ENCODE data around the gene MORN1. TPM values are rescaled to one million over a fixed set of nuclear protein-coding genes. Genes with fewer than 3 reads are reported as not detected.

MORN1 gene
- polyA plus RNA-seq, 1 of the 3 experiments (the other 2 are of a cell fraction): 16.3 TPM

- 48% methylated on average over 11 of the region's 15 CpGs for WGBS (ENCODE audit: low lambda C conversion rate)
- TF ChIP-seq MEF2A (IDR thresholded peaks at IDR 0.05; ENCODE audit: borderline replicate concordance, low read depth): no peak
- TF ChIP-seq NRF1 (IDR thresholded peaks at IDR 0.05; ENCODE audit: low read depth, low read length): no peak
- TF ChIP-seq, protein P1, sequence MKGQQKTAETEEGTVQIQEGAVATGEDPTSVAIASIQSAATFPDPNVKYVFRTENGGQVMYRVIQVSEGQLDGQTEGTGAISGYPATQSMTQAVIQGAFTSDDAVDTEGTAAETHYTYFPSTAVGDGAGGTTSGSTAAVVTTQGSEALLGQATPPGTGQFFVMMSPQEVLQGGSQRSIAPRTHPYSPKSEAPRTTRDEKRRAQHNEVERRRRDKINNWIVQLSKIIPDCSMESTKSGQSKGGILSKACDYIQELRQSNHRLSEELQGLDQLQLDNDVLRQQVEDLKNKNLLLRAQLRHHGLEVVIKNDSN (IDR thresholded peaks at IDR 0.05; ENCODE audit: borderline replicate concordance, low read depth): no peak
- TF ChIP-seq EZH2phosphoT487 (IDR thresholded peaks at IDR 0.05; ENCODE audit: borderline replicate concordance, low read depth): no peak
- TF ChIP-seq CHD2 (IDR thresholded peaks at IDR 0.05; ENCODE audit: low read length, partially characterized antibody): no peak
- no peak for TF ChIP-seq ELF1 (IDR thresholded peaks at IDR 0.05)
- TF ChIP-seq SMC3 (IDR thresholded peaks at IDR 0.05; ENCODE audit: low read depth, low read length): no peak
- TF ChIP-seq EP300 (IDR thresholded peaks at IDR 0.05; ENCODE audit: borderline replicate concordance in 1 of 2, low read depth in 1 of 2, low read length in 1 of 2): no peak
- TF ChIP-seq, protein P2, sequence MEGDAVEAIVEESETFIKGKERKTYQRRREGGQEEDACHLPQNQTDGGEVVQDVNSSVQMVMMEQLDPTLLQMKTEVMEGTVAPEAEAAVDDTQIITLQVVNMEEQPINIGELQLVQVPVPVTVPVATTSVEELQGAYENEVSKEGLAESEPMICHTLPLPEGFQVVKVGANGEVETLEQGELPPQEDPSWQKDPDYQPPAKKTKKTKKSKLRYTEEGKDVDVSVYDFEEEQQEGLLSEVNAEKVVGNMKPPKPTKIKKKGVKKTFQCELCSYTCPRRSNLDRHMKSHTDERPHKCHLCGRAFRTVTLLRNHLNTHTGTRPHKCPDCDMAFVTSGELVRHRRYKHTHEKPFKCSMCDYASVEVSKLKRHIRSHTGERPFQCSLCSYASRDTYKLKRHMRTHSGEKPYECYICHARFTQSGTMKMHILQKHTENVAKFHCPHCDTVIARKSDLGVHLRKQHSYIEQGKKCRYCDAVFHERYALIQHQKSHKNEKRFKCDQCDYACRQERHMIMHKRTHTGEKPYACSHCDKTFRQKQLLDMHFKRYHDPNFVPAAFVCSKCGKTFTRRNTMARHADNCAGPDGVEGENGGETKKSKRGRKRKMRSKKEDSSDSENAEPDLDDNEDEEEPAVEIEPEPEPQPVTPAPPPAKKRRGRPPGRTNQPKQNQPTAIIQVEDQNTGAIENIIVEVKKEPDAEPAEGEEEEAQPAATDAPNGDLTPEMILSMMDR (IDR thresholded peaks at IDR 0.05): no peak
- no peak for TF ChIP-seq JUND (IDR thresholded peaks at IDR 0.05)
- no peak for TF ChIP-seq GABPA (IDR thresholded peaks at IDR 0.05; ENCODE audit: low read depth)
- TF ChIP-seq TCF12 (IDR thresholded peaks at IDR 0.05): no peak
- no peak for TF ChIP-seq FOSL2 (IDR thresholded peaks at IDR 0.05; ENCODE audit: borderline replicate concordance, low read depth)
- no peak for TF ChIP-seq IRF3 (IDR thresholded peaks at IDR 0.05; ENCODE audit: low read depth, low read length)
- TF ChIP-seq RFX5 (IDR thresholded peaks at IDR 0.05; ENCODE audit: low read length): no peak
- TF ChIP-seq RAD21 (IDR thresholded peaks at IDR 0.05; ENCODE audit: low read length): no peak
- TF ChIP-seq, protein P3, sequence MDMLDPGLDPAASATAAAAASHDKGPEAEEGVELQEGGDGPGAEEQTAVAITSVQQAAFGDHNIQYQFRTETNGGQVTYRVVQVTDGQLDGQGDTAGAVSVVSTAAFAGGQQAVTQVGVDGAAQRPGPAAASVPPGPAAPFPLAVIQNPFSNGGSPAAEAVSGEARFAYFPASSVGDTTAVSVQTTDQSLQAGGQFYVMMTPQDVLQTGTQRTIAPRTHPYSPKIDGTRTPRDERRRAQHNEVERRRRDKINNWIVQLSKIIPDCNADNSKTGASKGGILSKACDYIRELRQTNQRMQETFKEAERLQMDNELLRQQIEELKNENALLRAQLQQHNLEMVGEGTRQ (IDR thresholded peaks at IDR 0.05; ENCODE audit: borderline replicate concordance, low read depth, low read length): no peak
- Histone ChIP-seq H3K79me2 (ENCODE audit: insufficient read depth) (no peaks in the 10 kb centered on the region), H4K20me1 (ENCODE audit: insufficient read depth) (no peaks in the 10 kb centered on the region), H3K4me3 (ENCODE audit: low read depth in 2 of 2, low read length in 1 of 2) (no peak overlapping the region), H3K36me3 (replicated peaks in 1 of 2; ENCODE audit: control insufficient read depth in 1 of 2, insufficient read depth in 2 of 2, low read length in 1 of 2) (no peaks in the 10 kb centered on the region), H3K9me3 (no peaks in the 10 kb centered on the region), H3K4me2 (no peak overlapping the region), H2AFZ (ENCODE audit: low read depth) (no peak overlapping the region), H3K4me1 (ENCODE audit: control insufficient read depth in 1 of 2, insufficient read depth in 2 of 2, low read depth in 1 of 2, low read length in 1 of 2) (no peaks in the 10 kb centered on the region), H3K27ac (ENCODE audit: low read depth in 2 of 2, low read length in 1 of 2) (no peak overlapping the region), H3K9ac (no peak overlapping the region), H3K9me2 (no peaks in the 10 kb centered on the region), H3K27me3 (ENCODE audit: insufficient read depth) (peaks cover 9% of the 10 kb centered on the region; the same call in 1 of the 2 replicates), H3F3A (replicated peaks; ENCODE audit: insufficient read depth) (no peaks in the 10 kb centered on the region)
- DNase-seq: no peak
- ChIA-PET CTCF (interaction anchor here (0.9 to 2.6 kb wide), 4 partner anchors 8 to 109 kb away, joined by 3 to 13 read pairs (median 4); no protein-coding TSS in a partner anchor), POLR2A (no interaction called here)
Measured at GRCh38 chr1:2439369-2439768, 48.0 kb upstream of the MORN1 start.

Measured in SK-N-SH (cell line).